GM21526 (cell line): ENCODE data around the gene CREB3L2.
"Not testable (repeated sequence)": the region's sequence is repeated elsewhere in the genome, so short reads cannot be mapped to it uniquely, and the experiment has no call there.

ENCODE experiments used
- ATAC-seq: cut with Tn5 transposase; IDR thresholded peaks from one replicate; pipeline ENCODE4 v1.9.1; 2021; ENCODE audit warnings: moderate library complexity; ENCODE audit not compliant: unreplicated experiment, low FRiP score

CREB3L2 gene

DNA sequence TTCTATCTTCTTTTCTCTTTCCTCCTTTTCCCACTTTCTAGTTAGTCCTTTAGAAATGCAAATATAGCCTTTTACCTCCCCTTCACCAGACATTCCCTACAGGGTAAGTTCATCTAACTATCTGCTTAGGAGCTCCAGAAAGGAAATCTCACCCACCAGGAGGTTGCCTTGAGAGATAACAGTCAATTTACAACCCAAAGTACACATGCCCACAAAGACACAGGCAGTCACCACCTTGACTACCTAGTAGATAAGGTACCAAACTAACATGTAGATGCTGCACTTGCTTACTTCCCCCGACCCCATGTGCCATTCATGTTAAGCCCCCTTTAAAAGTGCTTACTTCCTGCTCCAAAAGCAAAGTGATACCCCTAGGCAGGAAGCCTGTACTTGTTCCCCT is 12.8 kb upstream of the CREB3L2 start:
- ATAC-seq = no peak

DNA sequence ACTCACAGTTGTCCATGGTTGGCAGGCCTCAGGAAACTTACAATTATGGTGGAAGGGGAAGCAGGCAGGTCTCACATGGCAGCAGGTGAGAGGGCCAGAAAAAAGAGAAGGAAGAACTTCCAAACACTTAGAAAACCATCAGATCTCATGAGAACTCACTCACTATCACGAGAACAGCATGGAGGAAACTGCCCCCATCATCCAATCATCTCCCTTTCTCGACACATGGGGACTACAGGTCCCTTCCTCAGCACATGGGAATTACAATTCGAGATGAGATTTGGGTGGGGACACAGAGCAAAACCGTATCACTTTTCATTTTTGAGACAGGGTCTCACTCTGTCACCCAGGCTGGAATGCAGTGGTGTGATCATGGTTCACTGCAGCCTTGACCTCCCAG is 12.3 kb upstream of the CREB3L2 start:
- ATAC-seq = not testable (repeated sequence)

DNA sequence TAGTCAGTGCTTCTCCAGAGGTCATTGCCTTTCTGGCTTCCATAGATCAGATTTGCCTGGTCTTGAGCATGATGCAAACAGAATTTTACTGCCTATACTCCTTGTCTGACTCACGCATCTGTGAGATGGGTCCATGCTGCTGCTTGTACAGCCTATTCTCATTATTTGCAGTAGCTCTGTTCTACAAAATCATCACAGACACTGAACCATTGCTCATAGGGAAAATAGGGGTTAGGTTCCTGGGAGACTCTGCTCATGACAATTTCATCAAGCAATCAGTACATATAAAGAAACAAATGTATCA is 7.4 kb upstream of the CREB3L2 start:
- no peak for ATAC-seq

DNA sequence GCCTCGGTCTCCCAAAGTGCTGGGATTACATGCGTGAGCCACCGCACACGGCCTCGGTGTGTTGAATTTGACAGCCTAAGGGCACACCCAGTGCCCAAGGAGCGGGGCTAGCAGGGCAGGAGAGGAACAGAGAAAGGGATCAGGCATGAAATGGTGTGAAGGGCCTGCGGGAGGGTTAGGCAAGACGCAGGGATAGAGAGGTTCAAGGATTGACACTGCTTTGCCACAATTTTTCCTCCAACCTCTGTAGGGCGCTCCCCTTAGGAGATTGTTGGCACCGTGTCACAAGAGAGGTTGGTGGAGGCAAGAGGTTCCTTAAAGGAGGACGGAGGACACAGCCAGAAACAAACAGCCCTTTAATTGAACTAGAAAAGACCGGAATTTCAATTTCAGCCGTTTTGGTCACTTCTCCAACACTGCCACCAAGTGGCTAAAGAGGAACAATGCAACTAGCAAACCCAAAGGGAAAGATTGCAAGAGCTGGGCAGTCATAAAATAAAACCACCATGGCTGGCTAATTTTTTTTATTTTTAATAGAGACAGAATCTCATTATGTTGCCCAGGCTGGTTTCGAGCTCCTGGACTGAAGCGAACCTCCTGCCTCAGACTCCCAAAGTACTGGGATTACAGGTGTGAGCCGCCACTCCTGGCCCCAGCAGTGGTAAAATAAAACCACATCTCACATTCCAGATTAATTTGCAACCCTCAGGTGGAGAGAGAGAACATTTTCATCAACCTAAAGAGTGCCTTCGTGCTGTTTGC is 6.9 kb upstream of the CREB3L2 start:
- peak; percentile 55 for ATAC-seq

DNA sequence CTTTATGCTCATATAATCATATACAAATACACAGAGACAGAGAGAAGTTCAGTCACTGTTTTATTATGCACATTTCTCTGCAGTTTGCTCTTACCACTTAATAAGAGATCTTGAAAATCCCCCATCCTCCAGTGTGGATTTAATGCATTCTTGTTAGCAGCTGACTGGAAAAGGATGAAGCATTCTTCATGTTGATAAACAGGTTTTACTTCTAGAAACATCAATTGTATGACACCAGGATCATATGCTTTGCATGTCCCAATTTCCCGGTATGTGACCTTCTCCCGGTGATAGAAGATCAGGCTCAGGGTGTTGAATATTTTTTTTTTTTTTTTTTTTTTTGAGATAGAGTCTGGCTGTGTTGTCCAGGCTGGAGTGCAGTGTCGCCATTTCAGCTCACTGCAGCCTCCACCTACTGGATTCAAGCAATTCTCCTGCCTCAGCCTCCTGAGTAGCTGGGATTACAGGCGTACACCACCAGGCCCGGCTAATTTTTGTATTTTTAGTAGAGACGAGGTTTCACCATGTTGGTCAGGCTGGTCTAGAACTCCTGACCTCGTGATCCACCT is 6.2 kb upstream of the CREB3L2 start:
- ATAC-seq = no peak

DNA sequence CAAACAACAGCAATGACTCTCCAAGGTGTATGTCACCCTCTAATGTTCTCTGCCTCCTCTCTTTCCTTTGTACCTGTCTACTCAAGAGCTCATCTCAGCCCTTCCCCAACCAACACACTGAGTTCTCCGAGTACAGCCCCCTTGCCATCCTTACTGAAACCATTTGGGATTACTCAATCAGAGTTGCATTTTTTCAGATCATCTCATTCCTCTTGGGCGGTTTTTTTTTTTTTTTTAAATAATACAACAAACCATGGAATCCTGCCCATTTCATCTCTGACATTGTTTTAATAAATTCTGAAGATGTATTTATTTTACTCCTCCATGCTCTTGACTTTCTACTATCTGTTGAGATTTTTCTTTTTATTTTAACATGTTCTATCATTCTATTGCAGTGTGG is 4.2 kb upstream of the CREB3L2 start:
- no peak for ATAC-seq

DNA sequence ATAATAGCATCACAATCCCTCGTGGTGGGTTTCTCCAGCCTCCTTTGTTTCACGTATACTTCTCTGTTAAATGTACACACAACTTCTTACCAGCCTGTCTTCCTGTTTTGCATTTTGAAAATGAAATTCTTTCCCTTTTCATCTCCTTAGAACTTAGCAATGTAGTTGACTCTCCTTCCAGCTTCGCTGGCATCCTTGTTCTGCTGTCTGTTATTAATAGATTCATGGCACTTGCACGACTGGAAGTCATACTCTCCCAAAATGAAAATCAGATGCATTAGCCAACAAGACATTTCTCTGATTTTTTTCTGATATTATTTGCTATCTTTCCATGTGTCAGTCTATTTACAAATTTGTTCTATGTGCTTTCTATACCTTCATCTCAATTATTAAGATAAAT is 3.0 kb upstream of the CREB3L2 start:
- no peak for ATAC-seq

DNA sequence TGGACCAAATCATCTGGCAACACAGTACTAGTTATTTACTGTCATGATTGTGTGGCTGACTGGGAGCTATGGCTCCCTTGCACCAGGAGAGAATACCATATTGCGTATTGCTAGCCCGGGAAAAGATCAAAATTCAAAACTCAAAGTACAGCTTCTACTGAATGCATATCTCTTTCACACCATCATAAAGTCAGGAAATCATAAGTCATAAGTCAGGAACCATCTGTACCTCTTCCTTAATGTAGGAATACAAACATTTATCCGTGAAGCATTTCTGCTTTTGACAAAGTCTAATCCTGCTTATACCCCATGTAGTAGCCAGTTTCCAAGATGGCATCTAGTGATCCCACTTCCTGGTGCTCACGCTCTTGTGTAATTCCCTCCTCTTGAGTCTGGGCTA is 2.2 kb upstream of the CREB3L2 start:
- no peak for ATAC-seq

DNA sequence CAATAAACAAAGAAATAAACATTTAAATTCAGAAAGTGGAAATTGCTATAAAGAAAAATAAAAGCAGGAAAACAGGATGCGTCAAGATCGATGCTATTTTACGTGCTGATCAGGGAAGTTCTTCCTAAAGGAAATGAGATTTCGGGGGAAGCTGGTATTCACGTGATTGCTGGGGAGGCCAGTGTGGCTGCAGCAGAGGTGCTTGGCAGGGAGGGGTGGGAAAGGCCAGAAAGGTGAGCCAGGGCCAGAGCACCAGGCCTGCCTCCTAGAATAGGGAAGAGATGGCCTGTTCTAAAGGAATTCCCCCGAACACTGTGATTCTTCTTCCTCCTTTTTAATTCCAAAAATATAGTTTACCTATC is 923 bp upstream of the CREB3L2 start:
- no peak for ATAC-seq

DNA sequence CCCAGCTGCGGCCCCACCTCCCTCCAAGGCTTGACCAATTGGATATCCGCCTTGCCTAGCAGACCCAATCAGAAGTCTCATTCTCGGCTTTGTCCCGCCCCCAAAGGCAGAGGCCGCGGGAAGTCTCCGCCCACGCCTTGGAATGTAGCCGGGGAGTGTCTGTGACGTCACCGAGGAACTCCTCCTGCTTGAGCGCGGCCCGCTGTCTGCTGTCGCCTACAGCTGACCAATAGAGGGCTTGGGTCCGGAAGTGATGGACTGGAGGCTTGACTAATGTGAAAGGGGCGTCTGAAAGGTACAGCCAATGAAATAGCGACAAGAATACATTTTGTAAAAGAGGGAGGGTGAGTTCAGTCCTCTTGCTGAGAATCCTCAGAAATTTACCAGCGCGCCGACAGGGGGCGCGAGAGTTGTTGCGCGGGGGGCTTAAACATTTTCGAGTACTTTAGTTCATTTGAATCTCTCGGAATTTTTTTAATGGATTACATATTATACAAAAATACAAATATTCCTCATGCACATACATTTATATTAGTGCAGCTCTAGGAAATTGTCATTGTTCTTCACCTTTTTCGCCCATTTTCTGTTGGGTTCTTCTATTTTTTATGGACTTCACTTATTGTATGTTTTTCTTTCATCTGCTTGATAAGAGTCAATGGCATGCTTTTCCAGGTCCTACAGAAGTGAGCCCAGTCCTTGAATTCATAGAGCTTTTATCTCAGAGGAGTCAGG is 376 bp upstream of the CREB3L2 start:
- ATAC-seq = peak; percentile 97

DNA sequence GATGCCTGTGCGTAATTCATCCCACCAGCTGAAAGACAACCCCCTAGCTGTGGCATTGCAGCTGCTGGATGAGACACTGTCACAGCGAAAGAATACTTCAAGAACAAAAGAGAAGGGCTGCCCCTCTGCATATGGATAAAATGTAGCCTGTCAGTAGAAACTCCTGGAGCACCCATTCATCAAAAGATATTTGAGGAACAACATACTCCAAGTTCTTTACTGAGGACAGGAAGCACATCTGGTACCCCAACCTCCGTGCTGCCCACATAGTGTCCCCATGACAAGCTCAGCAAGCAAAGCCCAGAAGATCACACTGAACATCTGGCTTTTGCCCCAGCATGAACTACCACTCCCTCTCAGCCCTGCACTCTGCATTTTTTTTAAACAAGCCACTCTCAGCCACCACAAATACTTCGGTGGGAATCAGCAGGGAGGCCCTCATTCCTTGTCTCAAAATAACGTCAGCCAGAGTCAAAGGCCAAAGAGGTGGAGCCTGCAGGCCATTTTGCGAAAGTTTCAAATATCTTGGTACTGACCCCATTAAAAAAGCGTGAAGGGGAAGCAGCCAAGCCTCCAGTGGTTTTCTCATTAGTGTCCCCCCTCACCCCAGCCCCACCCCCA is 1.7 kb downstream of the CREB3L2 start:
- no peak for ATAC-seq

DNA sequence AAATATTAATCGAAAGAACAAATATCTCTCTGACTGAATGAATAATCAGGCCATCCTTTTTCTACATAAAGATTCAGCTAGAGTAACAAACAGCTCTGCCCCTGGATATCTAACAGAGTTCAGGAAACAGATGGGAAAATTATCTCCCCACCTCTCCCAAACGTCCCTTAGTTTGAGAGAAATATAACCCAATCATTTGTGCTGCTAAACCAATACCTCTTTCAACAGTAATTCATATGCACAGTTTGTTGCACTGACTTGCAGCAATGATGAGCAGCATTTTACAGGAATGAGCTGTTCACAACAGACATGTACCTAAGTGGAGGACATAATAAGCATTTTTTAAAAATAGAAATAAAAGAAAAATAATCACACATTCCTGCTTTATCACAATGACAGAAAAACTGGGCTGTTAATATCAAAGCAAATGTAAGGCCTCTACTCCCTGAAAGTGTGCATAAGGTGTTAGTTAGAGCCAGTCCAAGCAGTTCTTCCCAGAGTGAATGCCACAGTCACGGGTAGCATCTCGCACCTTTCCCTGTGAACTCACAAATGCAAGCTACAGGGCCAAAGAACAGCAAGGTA is 2.3 kb downstream of the CREB3L2 start:
- ATAC-seq = no peak

DNA sequence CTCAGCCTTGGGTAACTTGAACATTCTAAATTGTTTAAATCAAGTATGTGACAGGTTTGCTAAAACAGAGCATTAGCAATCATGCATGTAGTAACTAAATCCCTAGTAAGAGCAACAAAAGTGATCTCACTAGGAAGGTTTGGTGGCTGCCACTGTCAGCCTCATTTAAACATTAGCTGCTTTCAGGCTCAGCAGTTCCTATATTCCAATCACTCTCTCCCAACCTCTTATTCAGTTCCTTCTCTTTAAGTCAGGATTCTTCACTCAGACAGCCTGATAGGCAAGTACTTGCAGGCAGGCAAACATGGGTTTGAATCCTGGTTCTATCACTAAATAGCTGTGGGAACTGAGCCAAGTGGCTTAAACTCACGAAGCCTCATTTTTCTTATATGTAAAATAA is 3.6 kb downstream of the CREB3L2 start:
- no peak for ATAC-seq

DNA sequence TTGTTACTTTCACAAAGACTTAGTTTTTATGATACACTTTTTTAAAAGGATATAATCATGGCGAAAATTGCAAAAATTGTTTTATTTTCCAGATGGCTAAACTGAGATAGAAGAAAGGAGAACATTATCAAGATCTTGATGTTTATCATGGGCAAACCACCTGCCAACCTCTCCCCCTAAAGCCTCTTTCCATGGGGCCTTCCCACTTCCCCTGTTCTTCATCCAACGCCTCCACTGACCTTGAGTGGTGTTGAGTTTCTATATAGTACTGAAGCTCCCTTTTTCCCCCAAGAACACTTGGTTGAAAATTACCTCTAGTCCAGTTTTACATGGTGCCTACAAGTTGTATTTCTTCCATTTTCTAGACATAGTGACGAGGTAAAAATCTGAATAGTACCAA is 5.0 kb downstream of the CREB3L2 start:
- no peak for ATAC-seq

DNA sequence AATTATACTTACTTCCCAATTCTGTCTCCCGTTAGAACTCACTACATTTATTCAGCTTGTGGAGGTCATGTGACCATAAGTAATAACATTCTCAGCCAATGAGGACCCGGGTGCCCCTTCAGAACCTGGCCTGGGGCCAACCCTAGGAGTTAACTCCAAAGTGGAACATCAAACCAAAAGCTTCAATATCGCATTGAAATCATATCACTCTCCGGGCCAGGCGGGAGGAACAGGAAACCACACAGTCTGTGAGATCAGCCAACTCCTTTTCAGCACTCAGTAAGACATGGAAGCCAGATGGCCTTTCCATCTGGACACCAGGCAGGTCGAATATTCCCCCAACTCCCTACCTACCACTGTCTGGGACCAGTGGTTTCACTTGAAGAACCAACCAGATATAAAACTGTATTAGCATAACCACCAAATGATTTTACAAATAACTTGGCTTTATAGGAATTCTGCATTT is 5.5 kb downstream of the CREB3L2 start:
- ATAC-seq = no peak

DNA sequence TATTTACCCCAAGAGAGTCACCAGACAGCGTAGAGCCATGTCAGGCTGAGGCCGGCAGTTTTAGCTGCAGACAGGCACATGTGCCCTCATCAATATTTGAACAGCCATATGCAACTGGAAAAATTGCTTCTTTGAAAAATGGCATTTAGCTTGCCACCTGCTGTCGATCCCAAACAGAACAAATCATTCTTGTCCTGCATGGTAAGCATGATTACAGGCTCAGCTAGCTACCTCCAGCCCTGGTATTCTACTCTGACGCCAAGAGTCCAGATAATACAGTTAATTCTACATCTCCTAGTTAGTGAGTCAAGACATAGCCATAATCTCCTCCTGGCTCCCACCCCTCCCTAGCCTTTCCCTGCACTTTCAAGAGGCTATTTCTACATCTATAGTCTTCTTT is 7.7 kb downstream of the CREB3L2 start:
- ATAC-seq = no peak

DNA sequence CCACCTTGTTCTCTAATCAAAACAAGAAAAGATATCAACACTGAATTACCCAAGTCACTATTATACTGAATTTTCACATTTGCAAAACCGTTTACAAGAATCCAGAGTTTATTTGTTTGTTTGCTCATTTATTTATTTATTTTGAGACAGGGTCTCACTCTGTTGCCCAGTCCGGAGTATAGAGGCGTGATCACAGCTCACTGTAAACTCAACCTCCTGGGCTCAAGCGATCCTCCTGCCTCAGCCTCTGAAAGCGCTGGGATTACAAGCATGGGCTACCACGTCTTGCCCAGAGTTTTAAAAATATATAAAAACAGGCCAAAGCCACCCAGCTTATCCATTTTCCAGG is 8.5 kb downstream of the CREB3L2 start:
- ATAC-seq = no peak

DNA sequence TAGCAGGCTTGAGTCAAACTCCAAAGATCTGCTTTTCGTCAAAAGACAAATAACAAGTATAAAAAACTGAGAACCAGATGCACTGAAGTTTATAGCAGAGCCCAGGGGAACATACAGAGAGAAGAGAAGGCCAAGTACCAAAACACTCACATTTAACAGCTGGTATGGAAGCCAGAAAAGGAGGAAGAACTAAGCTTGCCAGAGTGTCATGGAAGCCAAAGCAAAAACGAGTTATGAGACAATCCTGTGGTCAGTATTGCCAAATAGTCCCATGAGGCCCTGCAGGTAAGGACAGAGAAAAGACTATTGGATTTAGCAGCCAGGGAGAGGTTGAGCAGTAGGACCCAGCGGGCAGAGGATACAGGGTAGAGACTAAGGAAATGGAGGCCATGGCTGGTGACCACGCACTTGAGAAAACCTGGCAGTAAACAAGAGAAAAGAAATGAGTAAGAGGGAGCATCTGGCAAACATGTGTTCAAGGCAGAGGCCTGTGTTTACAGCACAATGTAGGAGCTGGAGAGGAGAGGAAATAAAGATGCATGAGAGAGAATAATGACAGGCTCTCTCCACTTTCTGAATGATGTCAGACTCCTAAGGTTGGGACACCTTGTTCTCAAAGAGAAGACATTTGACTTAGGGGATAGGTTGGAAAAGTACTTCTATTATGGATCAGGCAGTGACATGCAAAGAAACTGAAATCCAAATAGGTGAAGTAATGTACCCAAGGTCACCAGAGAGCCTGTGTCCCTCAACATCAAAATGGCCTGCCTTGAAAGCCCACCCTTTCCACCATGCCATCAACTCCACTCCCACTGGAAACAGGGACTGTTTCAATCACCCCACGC is 9.1 kb downstream of the CREB3L2 start:
- no peak for ATAC-seq

DNA sequence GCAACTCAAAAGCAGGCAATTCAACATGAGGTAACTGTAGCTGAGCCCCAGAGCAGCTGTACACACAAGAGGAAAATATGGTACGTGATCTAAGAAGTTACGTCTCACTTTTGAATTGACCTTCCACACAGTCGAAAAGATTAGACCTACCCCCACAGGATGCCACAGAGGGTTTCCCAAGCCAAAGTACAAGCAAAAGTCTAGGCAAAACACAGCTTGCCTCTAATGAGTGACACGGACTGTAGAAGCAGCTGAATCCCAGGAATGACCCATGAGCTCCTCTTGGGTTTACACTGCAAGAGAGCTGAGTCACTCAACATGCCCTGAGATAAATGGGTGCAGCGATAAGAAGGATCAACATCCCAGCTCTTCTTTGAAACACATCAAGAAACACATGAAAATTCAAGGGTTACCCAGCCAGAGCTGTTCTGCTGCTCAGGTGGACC is 9.8 kb downstream of the CREB3L2 start:
- ATAC-seq = no peak

DNA sequence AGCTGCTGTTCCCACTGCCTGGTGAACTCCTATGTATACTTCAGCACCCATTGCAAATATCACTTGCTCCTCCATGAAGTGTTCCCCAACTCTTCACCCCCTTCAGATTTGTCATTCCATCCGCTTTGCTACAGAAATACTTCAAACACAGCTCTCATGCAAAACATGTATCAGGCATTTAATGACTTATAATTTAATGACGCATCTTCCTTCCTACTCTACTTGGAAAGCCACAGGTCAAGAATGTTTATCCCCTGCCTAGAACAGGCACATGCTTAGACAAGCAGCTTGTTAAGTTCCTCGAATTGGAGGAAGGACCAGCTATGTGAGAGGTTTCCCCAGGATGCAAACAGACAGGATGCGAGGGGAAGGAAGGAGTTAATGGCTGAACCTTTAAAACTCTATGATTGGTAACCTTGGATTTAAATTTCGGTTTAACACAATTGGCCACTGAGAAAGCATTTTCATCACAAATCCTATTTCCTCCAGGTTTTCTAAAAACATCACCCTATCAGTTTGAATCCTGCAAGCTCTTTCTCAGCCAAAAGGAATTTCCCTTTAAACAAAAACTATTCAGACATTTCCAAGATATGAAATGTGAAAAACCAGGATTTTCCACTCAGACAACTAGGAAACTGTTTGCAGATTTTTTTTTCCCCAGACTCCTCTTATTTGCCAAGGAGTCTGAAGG is 11.5 kb downstream of the CREB3L2 start:
- no peak for ATAC-seq
